Measurements from ENCODE around the gene OR51F1.

The OR51F1 gene, protein sequence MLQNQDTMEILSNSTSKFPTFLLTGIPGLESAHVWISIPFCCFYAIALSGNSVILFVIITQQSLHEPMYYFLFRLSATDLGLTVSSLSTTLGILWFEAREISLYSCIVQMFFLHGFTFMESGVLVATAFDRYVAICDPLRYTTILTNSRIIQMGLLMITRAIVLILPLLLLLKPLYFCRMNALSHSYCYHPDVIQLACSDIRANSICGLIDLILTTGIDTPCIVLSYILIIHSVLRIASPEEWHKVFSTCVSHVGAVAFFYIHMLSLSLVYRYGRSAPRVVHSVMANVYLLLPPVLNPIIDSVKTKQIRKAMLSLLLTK
- long read RNA-seq = 0 reads

DNA sequence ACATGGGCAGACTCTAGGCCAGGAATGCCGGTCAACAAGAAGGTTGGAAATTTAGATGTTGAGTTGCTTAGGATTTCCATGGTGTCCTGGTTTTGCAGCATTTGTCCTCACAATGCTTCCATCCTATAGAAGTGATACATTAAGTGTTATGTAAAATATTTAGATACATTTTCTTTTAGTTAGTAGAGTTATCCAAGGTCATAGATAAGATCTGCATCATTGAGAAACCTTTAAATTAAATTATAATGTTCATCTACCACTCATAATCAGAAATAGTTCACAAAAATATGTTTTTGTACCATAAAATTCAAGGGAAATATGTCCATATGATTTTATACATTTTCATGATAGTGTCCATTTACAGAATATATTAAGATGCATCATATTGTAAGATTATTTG is at the start of gene OR51F1:
Gene OR51F1 (minus strand): TSS at position 101 of the 400 bp plus-strand sequence. CDS start 0 bp downstream, at position 101.
- no peak for TF ChIP-seq GABPA (IDR thresholded peaks at IDR 0.05; ENCODE audit: low read depth)
- no peak for TF ChIP-seq SPI1 (IDR thresholded peaks at IDR 0.05; ENCODE audit: borderline replicate concordance, low read depth)
- TF ChIP-seq, protein P1, sequence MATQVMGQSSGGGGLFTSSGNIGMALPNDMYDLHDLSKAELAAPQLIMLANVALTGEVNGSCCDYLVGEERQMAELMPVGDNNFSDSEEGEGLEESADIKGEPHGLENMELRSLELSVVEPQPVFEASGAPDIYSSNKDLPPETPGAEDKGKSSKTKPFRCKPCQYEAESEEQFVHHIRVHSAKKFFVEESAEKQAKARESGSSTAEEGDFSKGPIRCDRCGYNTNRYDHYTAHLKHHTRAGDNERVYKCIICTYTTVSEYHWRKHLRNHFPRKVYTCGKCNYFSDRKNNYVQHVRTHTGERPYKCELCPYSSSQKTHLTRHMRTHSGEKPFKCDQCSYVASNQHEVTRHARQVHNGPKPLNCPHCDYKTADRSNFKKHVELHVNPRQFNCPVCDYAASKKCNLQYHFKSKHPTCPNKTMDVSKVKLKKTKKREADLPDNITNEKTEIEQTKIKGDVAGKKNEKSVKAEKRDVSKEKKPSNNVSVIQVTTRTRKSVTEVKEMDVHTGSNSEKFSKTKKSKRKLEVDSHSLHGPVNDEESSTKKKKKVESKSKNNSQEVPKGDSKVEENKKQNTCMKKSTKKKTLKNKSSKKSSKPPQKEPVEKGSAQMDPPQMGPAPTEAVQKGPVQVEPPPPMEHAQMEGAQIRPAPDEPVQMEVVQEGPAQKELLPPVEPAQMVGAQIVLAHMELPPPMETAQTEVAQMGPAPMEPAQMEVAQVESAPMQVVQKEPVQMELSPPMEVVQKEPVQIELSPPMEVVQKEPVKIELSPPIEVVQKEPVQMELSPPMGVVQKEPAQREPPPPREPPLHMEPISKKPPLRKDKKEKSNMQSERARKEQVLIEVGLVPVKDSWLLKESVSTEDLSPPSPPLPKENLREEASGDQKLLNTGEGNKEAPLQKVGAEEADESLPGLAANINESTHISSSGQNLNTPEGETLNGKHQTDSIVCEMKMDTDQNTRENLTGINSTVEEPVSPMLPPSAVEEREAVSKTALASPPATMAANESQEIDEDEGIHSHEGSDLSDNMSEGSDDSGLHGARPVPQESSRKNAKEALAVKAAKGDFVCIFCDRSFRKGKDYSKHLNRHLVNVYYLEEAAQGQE (IDR thresholded peaks at IDR 0.05; ENCODE audit: insufficient replicate concordance, low read depth) = no peak
- TF ChIP-seq, protein P2, sequence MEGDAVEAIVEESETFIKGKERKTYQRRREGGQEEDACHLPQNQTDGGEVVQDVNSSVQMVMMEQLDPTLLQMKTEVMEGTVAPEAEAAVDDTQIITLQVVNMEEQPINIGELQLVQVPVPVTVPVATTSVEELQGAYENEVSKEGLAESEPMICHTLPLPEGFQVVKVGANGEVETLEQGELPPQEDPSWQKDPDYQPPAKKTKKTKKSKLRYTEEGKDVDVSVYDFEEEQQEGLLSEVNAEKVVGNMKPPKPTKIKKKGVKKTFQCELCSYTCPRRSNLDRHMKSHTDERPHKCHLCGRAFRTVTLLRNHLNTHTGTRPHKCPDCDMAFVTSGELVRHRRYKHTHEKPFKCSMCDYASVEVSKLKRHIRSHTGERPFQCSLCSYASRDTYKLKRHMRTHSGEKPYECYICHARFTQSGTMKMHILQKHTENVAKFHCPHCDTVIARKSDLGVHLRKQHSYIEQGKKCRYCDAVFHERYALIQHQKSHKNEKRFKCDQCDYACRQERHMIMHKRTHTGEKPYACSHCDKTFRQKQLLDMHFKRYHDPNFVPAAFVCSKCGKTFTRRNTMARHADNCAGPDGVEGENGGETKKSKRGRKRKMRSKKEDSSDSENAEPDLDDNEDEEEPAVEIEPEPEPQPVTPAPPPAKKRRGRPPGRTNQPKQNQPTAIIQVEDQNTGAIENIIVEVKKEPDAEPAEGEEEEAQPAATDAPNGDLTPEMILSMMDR (IDR thresholded peaks at IDR 0.05; ENCODE audit: insufficient read depth, low read length) = no peak
- no peak for TF ChIP-seq POLR2AphosphoS5 (IDR thresholded peaks at IDR 0.05; ENCODE audit: low read depth)
- peaks cover 2% of the 10 kb centered on the region for H3K27me3 ChIP-seq (ENCODE audit: insufficient read depth, poor library complexity, severe bottlenecking)
- no peak within 1 kb of the TSS for H3K27ac ChIP-seq (replicated peaks)
- DNase-seq (ENCODE audit: low read depth in 1 of 2, low spot score in 1 of 2) = no peak
- H3K4me3 ChIP-seq (replicated peaks; ENCODE audit: insufficient read depth, low read length) = no peak within 1 kb of the TSS

DNA sequence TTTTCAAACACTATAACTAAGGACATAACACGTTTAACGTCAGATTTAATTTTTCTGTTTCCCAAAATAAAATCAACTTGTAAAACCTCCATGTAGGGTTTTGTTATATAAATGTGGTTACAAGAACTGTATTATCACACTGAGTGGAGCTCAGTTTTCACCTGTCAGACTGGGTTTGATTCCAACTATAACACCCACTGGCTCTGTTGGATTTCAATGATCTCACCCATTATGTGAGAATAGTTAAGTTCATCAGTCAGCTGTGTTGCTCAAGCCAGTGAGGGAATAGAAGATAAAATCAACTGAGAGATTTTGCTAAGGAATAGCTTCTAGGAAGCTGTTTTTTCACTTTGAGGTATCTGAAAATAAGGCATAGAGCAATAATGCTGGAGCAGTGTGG is 39.5 kb upstream of the OR51F1 start:
- peaks cover 2% of the 10 kb centered on the region for H3K27me3 ChIP-seq (ENCODE audit: insufficient read depth, poor library complexity, severe bottlenecking)
- no peak overlapping the region for H3K27ac ChIP-seq (replicated peaks)
- no peak for DNase-seq (ENCODE audit: low read depth in 1 of 2, low spot score in 1 of 2)
- no peak for TF ChIP-seq GABPA (IDR thresholded peaks at IDR 0.05; ENCODE audit: low read depth)
- TF ChIP-seq, protein P1 (IDR thresholded peaks at IDR 0.05; ENCODE audit: insufficient replicate concordance, low read depth) = no peak
- no peak for TF ChIP-seq POLR2AphosphoS5 (IDR thresholded peaks at IDR 0.05; ENCODE audit: low read depth)
- TF ChIP-seq, protein P2 (IDR thresholded peaks at IDR 0.05; ENCODE audit: insufficient read depth, low read length) = no peak
- TF ChIP-seq SPI1 (IDR thresholded peaks at IDR 0.05; ENCODE audit: borderline replicate concordance, low read depth) = no peak
- H3K4me3 ChIP-seq (replicated peaks; ENCODE audit: insufficient read depth, low read length) = no peak overlapping the region

DNA sequence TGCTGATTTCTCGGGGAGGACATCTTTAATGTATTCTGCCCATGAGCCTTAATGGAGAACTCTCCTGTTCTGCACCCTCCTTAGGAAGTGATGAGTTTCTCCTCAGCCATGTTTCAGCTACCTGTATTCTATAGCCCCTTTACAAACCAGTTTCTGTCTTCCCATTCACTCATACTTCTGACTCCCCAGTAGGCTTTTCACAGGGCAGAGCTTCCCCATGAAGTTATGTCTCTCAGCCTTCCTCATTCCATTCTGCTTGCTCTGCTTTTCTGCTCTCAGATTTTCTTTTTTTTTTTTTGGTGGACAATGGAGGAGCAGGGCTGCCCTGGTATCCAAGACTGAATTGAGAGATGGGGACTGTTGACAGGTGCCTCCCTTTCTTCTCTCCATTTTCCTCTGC is 38.7 kb upstream of the OR51F1 start:
- H3K27ac ChIP-seq (replicated peaks) = no peak overlapping the region
- H3K4me3 ChIP-seq (replicated peaks; ENCODE audit: insufficient read depth, low read length) = no peak overlapping the region
- no peaks in the 10 kb centered on the region for H3K27me3 ChIP-seq (ENCODE audit: insufficient read depth, poor library complexity, severe bottlenecking)
- DNase-seq (ENCODE audit: low read depth in 1 of 2, low spot score in 1 of 2) = no peak
- no peak for TF ChIP-seq SPI1 (IDR thresholded peaks at IDR 0.05; ENCODE audit: borderline replicate concordance, low read depth)
- TF ChIP-seq, protein P2 (IDR thresholded peaks at IDR 0.05; ENCODE audit: insufficient read depth, low read length) = no peak

DNA sequence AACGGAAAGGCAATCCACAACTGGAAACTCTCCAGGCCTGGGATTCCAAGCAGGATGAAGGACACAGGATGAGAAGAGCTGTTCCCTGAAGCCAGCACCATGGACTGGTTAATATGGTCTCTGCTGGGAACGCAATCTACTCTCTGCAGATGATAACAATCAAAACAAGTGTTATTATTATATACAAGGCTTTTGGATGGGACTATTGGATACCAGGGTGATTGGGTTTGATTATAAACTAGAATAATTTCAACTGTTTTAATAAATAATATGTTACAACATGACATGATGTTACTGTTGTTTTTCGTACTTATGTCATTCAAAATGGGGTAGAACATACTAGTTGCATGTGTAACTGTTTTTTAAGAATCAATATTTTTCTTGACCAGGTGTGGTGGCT is 34.5 kb upstream of the OR51F1 start, which contains the start of gene OR52R1:
Gene OR52R1 (minus strand): TSS at position 101 of the 400 bp plus-strand sequence. CDS start 0 bp downstream, at position 101.
- Histone ChIP-seq H3K27me3 (ENCODE audit: insufficient read depth, poor library complexity, severe bottlenecking) (peaks cover 2% of the 10 kb centered on the region), H3K4me3 (replicated peaks; ENCODE audit: insufficient read depth, low read length) (no peak within 1 kb of the TSS), H3K27ac (replicated peaks) (no peak within 1 kb of the TSS)
- DNase-seq (ENCODE audit: low read depth in 1 of 2, low spot score in 1 of 2) = no peak
- TF ChIP-seq, protein P2 (IDR thresholded peaks at IDR 0.05; ENCODE audit: insufficient read depth, low read length) = no peak
- no peak for TF ChIP-seq SPI1 (IDR thresholded peaks at IDR 0.05; ENCODE audit: borderline replicate concordance, low read depth)
- TF ChIP-seq GABPA (IDR thresholded peaks at IDR 0.05; ENCODE audit: low read depth) = no peak
- TF ChIP-seq, protein P1 (IDR thresholded peaks at IDR 0.05; ENCODE audit: insufficient replicate concordance, low read depth) = no peak
- no peak for TF ChIP-seq POLR2AphosphoS5 (IDR thresholded peaks at IDR 0.05; ENCODE audit: low read depth)

Data from HL-60 (cell line).